ENCODE data around the gene APLP1.

- TF ChIP-seq EZH2 (IDR thresholded peaks at IDR 0.05; ENCODE audit: borderline replicate concordance, low read depth, low read length, severe bottlenecking) (no peak), POLR2AphosphoS5 (IDR thresholded peaks at IDR 0.05; ENCODE audit: insufficient read depth, low read depth, low read length) (no peak), POLR2A (IDR thresholded peaks at IDR 0.05; ENCODE audit: low read depth, low read length) (no peak), GATA2 (IDR thresholded peaks at IDR 0.05; ENCODE audit: insufficient read depth, insufficient read length, low read depth, low read length) (no peak)
- TF ChIP-seq, protein P1, sequence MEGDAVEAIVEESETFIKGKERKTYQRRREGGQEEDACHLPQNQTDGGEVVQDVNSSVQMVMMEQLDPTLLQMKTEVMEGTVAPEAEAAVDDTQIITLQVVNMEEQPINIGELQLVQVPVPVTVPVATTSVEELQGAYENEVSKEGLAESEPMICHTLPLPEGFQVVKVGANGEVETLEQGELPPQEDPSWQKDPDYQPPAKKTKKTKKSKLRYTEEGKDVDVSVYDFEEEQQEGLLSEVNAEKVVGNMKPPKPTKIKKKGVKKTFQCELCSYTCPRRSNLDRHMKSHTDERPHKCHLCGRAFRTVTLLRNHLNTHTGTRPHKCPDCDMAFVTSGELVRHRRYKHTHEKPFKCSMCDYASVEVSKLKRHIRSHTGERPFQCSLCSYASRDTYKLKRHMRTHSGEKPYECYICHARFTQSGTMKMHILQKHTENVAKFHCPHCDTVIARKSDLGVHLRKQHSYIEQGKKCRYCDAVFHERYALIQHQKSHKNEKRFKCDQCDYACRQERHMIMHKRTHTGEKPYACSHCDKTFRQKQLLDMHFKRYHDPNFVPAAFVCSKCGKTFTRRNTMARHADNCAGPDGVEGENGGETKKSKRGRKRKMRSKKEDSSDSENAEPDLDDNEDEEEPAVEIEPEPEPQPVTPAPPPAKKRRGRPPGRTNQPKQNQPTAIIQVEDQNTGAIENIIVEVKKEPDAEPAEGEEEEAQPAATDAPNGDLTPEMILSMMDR (IDR thresholded peaks at IDR 0.05; ENCODE audit: extremely low read depth in 1 of 2, insufficient read depth in 1 of 2, low read depth in 1 of 2, low read length in 2 of 2): no peak
- TF ChIP-seq, protein P2, sequence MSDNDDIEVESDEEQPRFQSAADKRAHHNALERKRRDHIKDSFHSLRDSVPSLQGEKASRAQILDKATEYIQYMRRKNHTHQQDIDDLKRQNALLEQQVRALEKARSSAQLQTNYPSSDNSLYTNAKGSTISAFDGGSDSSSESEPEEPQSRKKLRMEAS (IDR thresholded peaks at IDR 0.05; ENCODE audit: insufficient read depth, insufficient read length): no peak
Measured at GRCh38 chr19:35885904-35886303, 17.5 kb downstream of the APLP1 start.
